AG09309 (cell line): Measurements from ENCODE around the gene LRRC30.

Experiments used
- DNase-seq: peaks from one replicate; pipeline ENCODE4 v3.0.0-alpha.2; 2010; ENCODE audit warnings: low read depth
- H3K4me3 ChIP-seq: 2 replicates; pipeline ENCODE4 v1.5.1; 2011; ENCODE audit warnings: mild to moderate bottlenecking, low read depth, low read length, moderate library complexity; ENCODE audit not compliant: control insufficient read depth
- CTCF ChIP-seq: IDR thresholded peaks from 2 replicates; pipeline ENCODE4 v1.5.1; 2011; ENCODE audit warnings: mild to moderate bottlenecking, low read depth, low read length, inconsistent platforms; ENCODE audit not compliant: insufficient read depth, control insufficient read depth; ENCODE audit errors: missing control alignments

The LRRC30 gene

GRCh38 chr18:7267973-7268372, 37.1 kb downstream of the LRRC30 start:
- no peak for DNase-seq
- no peak for TF ChIP-seq CTCF
- no peak overlapping the region for H3K4me3 ChIP-seq

GRCh38 chr18:7269942-7270341, 39.1 kb downstream of the LRRC30 start:
- TF ChIP-seq CTCF = no peak
- H3K4me3 ChIP-seq = no peak overlapping the region
- DNase-seq = no peak

- DNase-seq = peak; percentile 32
- no peak overlapping the region for H3K4me3 ChIP-seq
- peak; percentile 67 for TF ChIP-seq CTCF
Observed at GRCh38 chr18:7272311-7273049, 41.6 kb downstream of the LRRC30 start.

GRCh38 chr18:7273301-7273921, 42.5 kb downstream of the LRRC30 start:
- DNase-seq = peak; percentile 21
- TF ChIP-seq CTCF = no peak
- H3K4me3 ChIP-seq = no peak overlapping the region

- H3K4me3 ChIP-seq = no peak overlapping the region
- no peak for TF ChIP-seq CTCF
- DNase-seq = no peak
Observed at GRCh38 chr18:7281579-7281978, 50.7 kb downstream of the LRRC30 start.
